ENCODE results near the gene PPP2R3C.

- TF ChIP-seq, protein P1, sequence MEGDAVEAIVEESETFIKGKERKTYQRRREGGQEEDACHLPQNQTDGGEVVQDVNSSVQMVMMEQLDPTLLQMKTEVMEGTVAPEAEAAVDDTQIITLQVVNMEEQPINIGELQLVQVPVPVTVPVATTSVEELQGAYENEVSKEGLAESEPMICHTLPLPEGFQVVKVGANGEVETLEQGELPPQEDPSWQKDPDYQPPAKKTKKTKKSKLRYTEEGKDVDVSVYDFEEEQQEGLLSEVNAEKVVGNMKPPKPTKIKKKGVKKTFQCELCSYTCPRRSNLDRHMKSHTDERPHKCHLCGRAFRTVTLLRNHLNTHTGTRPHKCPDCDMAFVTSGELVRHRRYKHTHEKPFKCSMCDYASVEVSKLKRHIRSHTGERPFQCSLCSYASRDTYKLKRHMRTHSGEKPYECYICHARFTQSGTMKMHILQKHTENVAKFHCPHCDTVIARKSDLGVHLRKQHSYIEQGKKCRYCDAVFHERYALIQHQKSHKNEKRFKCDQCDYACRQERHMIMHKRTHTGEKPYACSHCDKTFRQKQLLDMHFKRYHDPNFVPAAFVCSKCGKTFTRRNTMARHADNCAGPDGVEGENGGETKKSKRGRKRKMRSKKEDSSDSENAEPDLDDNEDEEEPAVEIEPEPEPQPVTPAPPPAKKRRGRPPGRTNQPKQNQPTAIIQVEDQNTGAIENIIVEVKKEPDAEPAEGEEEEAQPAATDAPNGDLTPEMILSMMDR (IDR thresholded peaks at IDR 0.05) = no peak
- TF ChIP-seq EP300 (IDR thresholded peaks at IDR 0.05) = no peak
- TF ChIP-seq POLR2A (IDR thresholded peaks at IDR 0.05) = peak in 1 of 4 donors; percentile 13
- no peak for TF ChIP-seq POLR2AphosphoS5 (IDR thresholded peaks at IDR 0.05)
Measured at GRCh38 chr14:35122696-35123387, 1.1 kb upstream of the PPP2R3C start.

All from upper lobe of left lung (tissue), 4 donors.